ENCODE results near the gene SRGAP1.
"Not testable (repeated sequence)": the region's sequence is repeated elsewhere in the genome, so short reads cannot be mapped to it uniquely, and the experiment has no call there.

The SRGAP1 gene

GRCh38 chr12:63863658-63864453 is 19.4 kb downstream of the SRGAP1 start:
- no peak overlapping the region for H3K4me3 ChIP-seq
- H3K27ac ChIP-seq, result no peak overlapping the region

GRCh38 chr12:63864454-63864706 is 19.9 kb downstream of the SRGAP1 start:
- no peak overlapping the region for H3K4me3 ChIP-seq
- H3K27ac ChIP-seq, result no peak overlapping the region

GRCh38 chr12:63865448-63865847 is 20.9 kb downstream of the SRGAP1 start:
- H3K27ac ChIP-seq, result no peak overlapping the region
- no peak overlapping the region for H3K4me3 ChIP-seq

GRCh38 chr12:63867053-63867452 is 22.6 kb downstream of the SRGAP1 start:
- Histone ChIP-seq H3K27ac (no peak overlapping the region), H3K4me3 (no peak overlapping the region)

- no peak overlapping the region for H3K27ac ChIP-seq
- no peak overlapping the region for H3K4me3 ChIP-seq
Observed at GRCh38 chr12:63869656-63870055, 25.2 kb downstream of the SRGAP1 start.

GRCh38 chr12:63870838-63871237 is 26.3 kb downstream of the SRGAP1 start:
- Histone ChIP-seq H3K27ac (no peak overlapping the region), H3K4me3 (no peak overlapping the region)

- H3K27ac ChIP-seq, result no peak overlapping the region
Observed at GRCh38 chr12:63874897-63875480, 30.5 kb downstream of the SRGAP1 start.

GRCh38 chr12:63875703-63876102 is 31.2 kb downstream of the SRGAP1 start:
- Histone ChIP-seq H3K4me3 (no peak overlapping the region), H3K27ac (no peak overlapping the region)

More at GRCh38 chr12:63874897-63875480, 30.5 kb downstream of the SRGAP1 start:
- no peak overlapping the region for H3K4me3 ChIP-seq

- H3K27ac ChIP-seq, result no peak overlapping the region
- no peak overlapping the region for H3K4me3 ChIP-seq
Observed at GRCh38 chr12:63876980-63877379, 32.5 kb downstream of the SRGAP1 start.

- Histone ChIP-seq H3K27ac (no peak overlapping the region), H3K4me3 (no peak overlapping the region)
Observed at GRCh38 chr12:63877693-63878092, 33.2 kb downstream of the SRGAP1 start.

GRCh38 chr12:63880235-63880634 is 35.7 kb downstream of the SRGAP1 start:
- H3K4me3 ChIP-seq, H3K27ac ChIP-seq: not testable (repeated sequence)

GRCh38 chr12:63880742-63881263 is 36.3 kb downstream of the SRGAP1 start:
- H3K27ac ChIP-seq, result no peak overlapping the region
- H3K4me3 ChIP-seq, result no peak overlapping the region

- no peak overlapping the region for H3K27ac ChIP-seq
- H3K4me3 ChIP-seq, result no peak overlapping the region
Observed at GRCh38 chr12:63882844-63883243, 38.3 kb downstream of the SRGAP1 start.

GRCh38 chr12:63885401-63885800 is 40.9 kb downstream of the SRGAP1 start:
- Histone ChIP-seq H3K27ac (no peak overlapping the region), H3K4me3 (no peak overlapping the region)

- H3K27ac ChIP-seq, result no peak overlapping the region
- no peak overlapping the region for H3K4me3 ChIP-seq
Observed at GRCh38 chr12:63888908-63889635, 44.6 kb downstream of the SRGAP1 start.

- H3K4me3 ChIP-seq, result no peak overlapping the region
- H3K27ac ChIP-seq, result no peak overlapping the region
Observed at GRCh38 chr12:63889721-63890509, 45.4 kb downstream of the SRGAP1 start.

- H3K27ac ChIP-seq, result no peak overlapping the region
Observed at GRCh38 chr12:63893170-63893569, 48.7 kb downstream of the SRGAP1 start.

GRCh38 chr12:63894132-63894531 is 49.6 kb downstream of the SRGAP1 start:
- no peak overlapping the region for H3K27ac ChIP-seq
- no peak overlapping the region for H3K4me3 ChIP-seq

More at GRCh38 chr12:63893170-63893569, 48.7 kb downstream of the SRGAP1 start:
- no peak overlapping the region for H3K4me3 ChIP-seq

- Histone ChIP-seq H3K27ac (no peak overlapping the region), H3K4me3 (no peak overlapping the region)
Observed at GRCh38 chr12:63895841-63896240, 51.3 kb downstream of the SRGAP1 start.

- Histone ChIP-seq H3K4me3 (no peak overlapping the region), H3K27ac (no peak overlapping the region)
Observed at GRCh38 chr12:63897931-63898330, 53.4 kb downstream of the SRGAP1 start.
